H1 (cell line): ENCODE data around the gene HIVEP3.

Experiments
- CTCF ChIP-seq, 3 experiments: IDR thresholded peaks; 1 replicate in 2 of 3; 2 replicates in 1 of 3; pipeline versions ENCODE4 v1.5.1 to v1.6.1; 2011; ENCODE audit warnings: low read length in 3 of 3, mild to moderate bottlenecking in 3 of 3, inconsistent platforms in 2 of 3, low read depth in 1 of 3, moderate library complexity in 1 of 3; ENCODE audit not compliant: insufficient read depth in 1 of 3; ENCODE audit errors: control extremely low read depth in 1 of 3
- EZH2 ChIP-seq: fragments of 200-600 bp; sonication (generic); IDR thresholded peaks from 2 replicates; pipeline ENCODE4 v1.7.1; 2012; ENCODE audit warnings: low read depth, mild to moderate bottlenecking, moderate library complexity, low read length, inconsistent platforms; ENCODE audit not compliant: severe bottlenecking
- RBBP5 ChIP-seq: IDR thresholded peaks from 2 replicates; pipeline ENCODE4 v1.7.1; 2012; ENCODE audit warnings: low read depth, mild to moderate bottlenecking, inconsistent platforms, low read length, moderate library complexity, borderline replicate concordance
- SRF ChIP-seq: IDR thresholded peaks from 2 replicates; pipeline ENCODE4 v1.6.1; 2011; ENCODE audit warnings: mild to moderate bottlenecking, low read depth, low read length, moderate library complexity

GRCh38 chr1:41655632-41656031, 263.1 kb downstream of the HIVEP3 start:
- TF ChIP-seq RBBP5 (no peak), EZH2 (no peak), SRF (no peak), CTCF (IDR thresholded peaks at IDR 0.05; ENCODE audit: control extremely low read depth in 1 of 3, insufficient read depth in 1 of 3, low read depth in 1 of 3, low read length in 3 of 3) (no peak)
